HG02610 (cell line): ENCODE results near the gene LSM10.

Source experiments
- ATAC-seq: cut with Tn5 transposase; IDR thresholded peaks from one replicate; pipeline ENCODE4 v1.9.1; 2021; ENCODE audit warnings: mild to moderate bottlenecking, moderate library complexity; ENCODE audit not compliant: unreplicated experiment

LSM10 gene

DNA sequence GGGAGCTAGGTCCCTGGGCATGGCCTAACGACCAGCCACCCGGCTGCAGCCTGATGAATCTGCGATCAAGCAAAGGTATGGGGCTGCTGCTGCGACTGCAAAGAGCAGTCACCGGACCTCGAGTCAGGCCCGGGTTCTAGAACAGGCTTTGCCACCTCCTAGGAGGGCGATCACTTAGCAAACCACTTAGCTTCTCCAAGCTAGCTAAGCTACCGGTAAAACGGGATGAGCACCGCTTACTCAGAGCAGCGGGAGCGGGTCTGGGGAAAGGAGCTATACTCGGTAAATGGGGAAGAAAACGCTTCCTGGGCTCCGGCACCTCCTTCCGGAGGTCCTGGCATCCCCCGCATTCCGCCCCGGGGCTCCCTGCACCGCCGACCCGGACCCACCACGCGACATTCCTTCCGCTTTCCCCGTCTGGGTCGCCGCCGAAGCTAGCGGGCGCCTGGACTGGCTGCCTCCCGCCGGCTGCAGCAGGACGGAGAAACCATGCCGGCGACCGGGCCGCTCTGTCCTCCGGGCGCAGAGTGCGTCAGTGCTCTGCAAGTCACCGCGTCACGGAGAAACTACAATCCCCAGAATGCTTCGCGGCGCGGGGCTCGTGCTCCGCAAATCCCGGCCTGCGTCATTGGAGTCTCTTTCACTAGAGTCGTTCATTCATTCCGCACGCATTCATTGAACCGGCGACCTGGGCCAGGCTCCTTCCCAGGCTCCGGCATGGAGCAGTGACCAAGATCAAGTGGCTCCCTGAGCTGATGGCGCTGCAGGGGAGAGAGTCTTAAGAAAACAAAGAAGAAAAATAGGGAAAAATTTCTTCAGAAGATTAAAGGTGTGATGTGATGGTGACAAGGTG, at the start of gene LSM10:
LSM10 (minus strand) TSS at position 531 of the 853 bp plus-strand sequence. CDS start 3,779 bp downstream, outside the sequence.
- ATAC-seq, result peak; percentile 82

DNA sequence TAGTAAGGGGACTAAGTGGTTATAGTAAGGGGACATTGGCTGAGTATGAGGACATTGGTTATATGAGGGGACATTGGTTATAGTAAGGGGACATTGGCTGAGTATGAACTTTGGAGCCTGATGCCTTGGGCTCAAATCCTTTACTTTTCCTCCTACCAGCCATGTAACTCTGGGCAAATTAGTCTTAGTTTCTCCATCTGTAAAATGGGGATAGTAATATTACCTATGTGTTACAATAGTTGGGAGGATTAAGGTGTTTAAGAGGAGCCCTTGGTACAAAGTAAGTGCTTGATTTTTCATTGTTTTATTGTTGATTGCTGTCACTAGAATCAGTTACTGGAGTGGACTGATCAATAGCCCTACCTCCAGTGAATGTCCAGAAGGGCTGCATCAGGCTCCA, 49.7 kb upstream of the LSM10 start:
- ATAC-seq, result no peak

DNA sequence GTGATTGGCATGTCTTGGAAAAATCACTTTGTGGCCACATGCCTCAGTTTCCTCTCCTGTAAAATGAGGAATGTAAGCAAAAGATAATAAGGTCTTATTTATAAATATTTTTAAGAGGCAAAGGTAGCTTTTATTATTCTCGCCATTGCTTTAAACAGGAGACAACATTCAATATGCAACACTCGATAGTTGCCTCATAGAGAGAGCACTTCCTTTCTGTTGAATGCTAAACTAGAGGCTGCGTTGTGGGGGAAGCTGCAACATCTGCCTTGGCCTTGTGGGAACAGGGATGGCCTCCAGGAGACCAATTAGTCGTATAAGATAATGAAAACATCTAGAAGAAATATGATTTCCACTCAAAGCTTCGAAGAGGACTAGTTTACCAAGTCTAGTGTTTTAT, 49.0 kb upstream of the LSM10 start:
- ATAC-seq, result no peak

DNA sequence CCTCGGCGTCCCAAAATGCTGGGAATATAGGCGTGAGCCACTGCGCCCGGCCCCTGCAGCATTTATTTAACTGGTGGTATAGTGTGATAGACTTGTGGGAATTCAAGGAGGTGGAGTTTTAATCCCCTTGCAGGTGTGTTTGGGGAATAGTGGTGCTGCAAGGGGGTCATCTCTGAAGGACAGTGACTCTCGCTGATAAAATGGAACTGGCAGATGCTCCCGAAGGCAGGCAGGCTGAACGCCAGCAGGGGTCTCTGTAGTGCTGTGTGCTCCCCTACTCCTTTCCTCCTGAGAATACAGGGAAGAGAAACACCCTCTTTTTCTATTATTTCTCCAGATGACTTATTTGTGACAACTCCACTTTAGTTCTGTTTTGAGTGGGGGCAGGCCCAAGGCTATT, 48.6 kb upstream of the LSM10 start:
- ATAC-seq, result no peak

DNA sequence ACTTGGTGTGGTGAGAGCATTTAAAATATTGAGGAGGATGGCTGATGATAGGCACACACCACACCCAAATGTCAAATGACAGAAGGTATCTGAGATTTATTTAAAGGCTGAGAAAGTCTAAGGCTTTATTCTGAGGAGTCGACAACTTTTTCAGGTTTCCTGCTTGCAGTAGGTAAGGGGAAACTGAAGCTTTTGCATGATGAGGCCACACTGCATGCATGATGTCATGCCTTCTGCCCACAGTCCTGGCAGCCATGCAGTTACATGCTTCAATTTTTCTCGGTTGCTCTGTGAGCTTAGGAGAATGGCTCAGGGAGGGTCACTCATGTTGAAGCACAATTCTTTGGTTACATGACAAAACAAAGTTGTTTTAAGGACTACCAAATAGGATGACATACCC, 45.6 kb upstream of the LSM10 start:
- no peak for ATAC-seq

DNA sequence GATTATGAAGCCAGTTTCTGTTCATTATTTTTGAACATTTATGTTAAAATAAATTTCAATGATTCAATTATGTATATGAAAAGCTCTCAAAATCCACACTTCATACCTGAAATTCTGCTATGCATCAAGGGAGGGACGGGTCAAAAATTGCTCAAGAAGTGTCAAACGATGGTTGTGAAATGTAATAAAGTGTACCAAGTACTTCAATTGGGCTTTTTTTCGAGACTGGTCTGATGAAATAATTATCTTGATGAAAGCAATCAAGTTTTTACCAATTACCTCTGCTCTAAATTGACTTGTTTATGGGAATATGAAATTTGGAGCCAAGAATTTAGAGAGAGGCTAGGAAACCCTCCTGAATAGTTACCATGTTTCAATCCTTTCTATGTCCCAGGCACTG, 44.6 kb upstream of the LSM10 start:
- ATAC-seq, result no peak

DNA sequence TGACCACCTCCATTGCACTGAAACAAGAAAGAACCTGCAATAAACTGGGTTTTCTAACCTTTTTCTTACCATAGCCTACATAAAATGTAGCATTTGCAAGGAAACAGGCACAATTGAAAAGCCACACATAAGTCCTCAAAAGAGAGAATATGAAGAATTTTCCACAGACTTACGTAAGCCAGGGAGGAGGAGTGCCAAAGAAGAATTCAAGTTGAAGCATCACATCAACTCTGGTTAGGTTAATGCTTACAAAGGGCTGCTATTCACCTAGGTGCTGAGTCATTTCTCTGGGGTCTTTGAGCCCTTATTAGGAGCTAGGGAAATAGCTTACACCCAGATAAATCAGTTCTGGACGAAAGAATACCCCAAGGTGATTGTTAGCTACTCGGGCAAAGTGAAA, 42.9 kb upstream of the LSM10 start:
- ATAC-seq, result no peak

DNA sequence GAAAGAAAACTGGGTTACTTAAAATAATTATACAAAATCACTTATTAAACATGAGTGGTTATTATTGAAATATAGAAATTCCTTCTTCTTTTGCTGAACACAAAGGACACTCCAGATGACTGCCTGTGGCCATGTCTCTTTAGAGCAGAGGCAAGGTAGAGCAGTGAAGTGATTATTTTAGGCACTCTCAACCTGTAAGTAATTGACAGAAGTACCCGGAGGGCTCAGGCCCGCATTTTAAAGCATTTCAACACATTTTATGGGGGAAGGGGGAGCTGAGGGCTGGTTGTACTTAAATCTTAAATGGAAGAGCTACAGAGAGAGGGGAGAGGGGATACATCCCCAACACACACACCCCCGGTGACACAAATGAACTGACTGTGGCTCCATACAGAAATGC, 42.3 kb upstream of the LSM10 start:
- ATAC-seq, result no peak

DNA sequence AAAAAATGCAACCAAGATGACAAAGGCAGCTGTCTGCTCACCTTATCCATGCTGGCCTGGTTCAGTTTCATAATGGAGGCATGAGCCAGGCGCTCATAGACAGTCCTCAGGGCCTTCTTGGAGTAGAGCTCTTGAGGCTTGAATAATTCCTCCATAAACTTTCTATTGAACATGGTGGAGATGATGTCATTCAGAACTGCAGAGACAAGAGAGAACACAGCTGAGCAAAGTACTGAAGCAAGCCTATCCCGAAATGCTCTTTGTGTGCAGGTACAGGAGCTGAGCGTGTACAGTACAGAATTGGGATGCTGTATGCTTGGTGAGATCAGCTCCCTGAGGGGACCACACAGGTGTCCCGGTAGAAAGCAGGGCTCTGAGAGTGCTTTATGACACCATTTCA, 41.0 kb upstream of the LSM10 start:
- no peak for ATAC-seq

DNA sequence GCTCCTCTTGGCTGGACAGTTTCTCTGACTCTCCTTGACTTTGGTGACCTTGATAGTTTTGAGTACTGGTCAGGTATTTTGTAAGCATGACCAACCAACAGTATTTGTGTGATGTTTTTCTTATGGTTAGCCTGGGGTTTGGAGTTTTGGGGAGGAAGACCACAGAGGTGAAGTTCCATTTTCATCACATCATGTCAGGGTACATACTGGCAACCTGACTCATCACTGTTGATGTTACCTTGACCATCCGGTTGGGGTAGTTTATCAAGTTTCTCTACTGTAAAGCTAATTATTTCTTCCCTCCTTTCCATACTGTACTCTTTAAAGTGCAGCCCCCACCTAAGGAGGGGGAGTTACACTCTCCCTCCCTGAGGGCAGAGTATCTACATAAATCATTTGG, 39.1 kb upstream of the LSM10 start:
- ATAC-seq, result no peak

DNA sequence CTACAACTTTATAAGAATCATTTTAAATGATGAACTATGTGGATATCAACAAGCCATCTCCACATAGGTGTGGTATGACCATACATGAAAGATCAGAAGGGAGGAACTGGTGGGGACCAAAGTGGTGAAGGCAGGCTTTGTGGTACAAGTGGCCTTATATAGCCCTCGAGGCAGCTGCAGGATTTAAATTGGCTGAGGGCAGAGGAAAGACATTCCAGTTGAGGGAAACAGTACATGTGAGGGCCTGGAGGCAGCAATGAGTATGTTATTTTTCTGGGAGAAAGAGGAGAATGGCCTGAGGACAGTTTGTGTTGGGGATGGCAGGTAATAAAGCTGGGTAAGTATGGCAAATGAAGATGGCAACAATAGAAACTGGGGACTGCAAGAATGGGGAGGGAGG, 35.4 kb upstream of the LSM10 start:
- ATAC-seq, result no peak

DNA sequence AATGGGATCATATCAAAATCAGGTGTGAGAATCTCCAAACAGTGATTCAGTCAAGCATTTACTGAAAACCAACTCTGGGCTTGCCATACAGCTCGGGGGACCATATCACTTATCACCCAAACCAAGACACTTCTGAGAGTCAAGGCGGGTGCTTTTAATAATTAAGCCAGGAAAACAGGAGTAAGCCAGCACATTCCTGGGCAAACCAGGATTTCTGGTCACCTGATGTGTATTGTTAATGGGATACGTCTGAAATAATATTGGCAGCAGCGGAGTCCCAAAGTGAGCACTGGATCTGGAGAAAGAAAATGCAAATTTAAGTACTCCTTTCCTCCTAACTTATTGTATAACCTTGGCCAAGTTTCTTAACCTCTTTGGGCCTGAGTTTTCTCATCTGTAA, 34.9 kb upstream of the LSM10 start:
- ATAC-seq, result no peak

DNA sequence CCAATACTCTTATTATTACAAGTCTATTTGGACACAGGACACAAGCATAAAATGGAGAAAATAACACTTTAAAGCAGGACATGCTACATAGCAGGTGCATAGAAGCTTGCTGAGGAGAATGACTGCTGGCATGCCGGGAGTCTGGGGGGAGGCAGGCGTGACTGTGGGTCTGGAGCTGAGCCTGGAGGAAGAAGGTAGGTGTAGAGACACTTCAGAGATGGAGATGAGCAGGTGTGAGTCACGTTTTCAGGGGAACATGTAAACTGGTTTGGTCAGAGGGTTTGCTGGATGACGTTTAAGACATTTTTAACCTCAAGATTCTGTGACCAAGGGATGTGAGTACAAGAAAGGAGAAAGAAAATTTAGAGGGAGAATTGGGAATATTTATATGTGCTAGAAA, 28.1 kb upstream of the LSM10 start:
- ATAC-seq, result no peak

DNA sequence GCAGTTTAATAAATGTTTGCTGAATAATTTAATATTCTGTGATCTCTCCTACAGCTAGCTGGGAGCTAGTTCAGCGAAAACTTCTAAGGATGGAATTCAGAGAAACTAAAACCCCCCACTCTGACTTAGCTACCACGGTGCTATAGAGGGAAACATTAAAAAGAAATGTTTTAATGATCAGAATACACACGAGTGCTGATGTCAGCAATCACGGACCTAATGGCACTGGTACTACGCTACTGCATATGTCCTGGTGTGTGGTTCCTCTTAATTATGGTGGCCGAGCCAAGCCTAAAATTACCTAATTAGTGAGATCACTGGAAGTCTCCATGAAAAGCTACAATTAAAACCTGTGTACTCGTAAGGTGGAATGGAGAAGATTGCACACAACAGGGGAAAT, 23.9 kb upstream of the LSM10 start:
- no peak for ATAC-seq

DNA sequence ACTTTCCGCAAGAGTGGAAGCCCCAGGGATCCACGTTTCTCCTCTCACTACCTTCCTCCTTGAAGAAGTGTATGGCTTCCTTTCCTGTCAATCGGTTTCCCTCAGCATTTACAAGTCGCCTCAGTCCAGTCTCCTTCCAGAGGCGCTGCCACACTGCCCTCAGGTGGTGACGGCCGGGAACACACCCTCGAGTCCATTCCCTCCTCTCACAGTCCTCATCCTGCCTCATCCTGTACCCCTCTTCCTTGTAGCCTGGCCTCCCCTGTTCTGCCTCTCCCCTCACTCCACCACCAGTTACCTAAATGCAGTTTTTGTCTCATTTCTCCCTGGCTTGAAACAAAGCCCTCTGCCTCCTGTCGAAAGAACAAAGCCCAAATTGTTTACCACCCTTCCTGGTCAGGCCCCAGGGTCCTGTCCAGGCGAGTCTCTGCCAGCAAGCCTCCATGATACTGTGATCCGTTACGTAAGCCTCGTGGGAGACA, 23.2 kb upstream of the LSM10 start:
- no peak for ATAC-seq

DNA sequence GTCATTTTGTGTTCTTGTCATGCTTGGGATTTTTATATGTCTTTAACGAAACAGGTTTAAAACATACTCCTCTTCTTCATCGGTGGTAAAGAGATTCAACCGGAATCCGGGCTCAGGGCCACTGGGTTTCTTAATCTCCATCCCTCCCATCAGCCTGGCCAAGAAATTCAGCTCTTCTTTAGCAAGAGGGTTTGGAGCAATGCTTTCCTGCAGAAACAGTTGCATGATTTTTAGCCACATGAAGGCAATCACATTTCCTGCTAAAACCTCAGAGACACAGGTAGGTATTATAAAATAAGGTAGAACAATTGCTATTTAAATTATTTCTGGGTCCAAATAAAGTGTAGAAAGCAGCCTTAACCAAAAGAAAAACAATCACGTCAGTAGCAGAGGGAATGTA, 22.7 kb upstream of the LSM10 start:
- ATAC-seq, result no peak

DNA sequence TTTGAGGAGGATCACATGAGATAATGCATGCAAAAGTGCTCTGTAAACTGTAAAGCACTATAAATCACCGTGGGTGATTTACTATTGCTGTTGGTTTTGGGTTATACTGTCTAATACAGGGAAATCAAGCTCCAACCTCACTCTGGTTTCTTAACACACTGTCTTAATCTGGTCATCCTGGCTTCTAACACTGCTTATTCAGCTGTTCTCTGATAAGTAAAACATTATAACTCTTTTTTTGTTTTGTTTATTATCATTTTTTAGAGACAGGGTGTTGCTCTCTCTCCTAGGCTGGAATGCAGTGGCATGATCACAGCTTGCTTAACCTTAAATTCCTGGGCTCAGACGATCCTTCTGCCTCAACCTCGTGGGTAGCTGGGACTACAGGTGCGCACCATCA, 21.9 kb upstream of the LSM10 start:
- ATAC-seq, result no peak

DNA sequence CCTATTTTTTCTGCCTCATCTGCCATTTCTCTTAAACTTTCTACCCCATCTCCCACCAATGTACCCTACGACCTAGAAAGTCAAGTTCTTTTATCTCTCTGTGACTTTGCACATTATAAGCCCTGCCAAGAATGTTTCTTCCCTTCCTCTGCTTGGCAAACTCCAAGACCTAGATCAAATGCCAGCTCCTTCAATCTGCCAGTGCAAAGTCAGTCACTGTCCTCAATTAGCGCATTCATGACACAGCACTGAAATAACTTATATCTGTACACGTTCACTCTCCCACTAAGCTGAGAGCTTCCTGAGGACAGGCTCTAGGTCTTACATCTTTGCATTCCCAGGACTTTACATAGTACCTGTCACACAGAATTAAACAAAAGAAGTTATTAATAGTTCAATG, 21.4 kb upstream of the LSM10 start:
- ATAC-seq, result no peak

DNA sequence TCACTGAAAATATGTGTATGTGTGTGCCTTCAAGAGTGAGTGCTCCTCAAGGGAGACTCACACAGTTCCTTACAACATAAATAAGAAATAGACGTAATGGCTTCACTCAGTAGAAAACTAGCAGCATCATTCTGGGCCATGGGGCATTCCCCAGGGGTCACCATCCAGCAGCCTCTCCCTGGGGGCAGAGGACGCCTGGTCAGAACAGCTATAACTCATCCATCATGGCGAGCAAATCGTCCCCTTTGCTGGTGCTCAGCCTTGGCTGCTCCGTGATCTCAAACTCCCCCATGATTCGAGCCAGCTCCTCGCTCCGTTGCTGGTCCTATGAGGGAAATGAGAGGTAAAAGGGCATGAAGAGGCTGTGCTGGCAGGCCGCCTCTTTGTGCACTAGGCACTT, 20.2 kb upstream of the LSM10 start:
- ATAC-seq, result no peak

DNA sequence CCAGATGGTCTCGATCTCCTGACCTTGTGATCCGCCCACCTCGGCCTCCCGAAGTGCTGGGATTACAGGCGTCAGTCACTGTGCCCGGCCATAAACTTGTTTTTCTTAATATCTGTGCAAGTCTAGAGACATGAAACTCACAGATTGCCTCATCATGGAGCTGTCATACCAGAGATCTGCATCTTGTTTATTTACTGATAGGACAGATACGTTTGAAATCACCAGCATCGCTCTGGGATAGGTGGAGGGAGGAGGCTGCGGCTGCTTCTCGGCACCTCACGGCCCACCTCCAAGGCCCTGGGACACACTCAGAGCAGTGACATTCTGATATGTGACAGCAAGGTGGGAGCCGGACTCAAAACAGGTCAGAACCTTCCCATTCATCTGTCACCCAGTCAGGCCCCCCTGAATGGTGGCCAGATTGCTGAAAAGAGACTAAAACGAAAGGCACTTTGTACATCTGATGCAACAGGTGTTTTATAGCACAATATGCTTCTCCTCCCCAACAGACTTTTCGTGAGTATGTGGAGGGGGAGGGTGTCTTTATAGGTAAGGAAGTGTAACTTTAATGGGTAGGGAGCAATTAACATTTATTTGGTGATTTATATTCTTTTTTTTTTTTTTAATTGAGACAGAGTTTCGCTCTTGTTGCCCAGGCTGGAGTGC, 18.1 kb upstream of the LSM10 start:
- no peak for ATAC-seq

DNA sequence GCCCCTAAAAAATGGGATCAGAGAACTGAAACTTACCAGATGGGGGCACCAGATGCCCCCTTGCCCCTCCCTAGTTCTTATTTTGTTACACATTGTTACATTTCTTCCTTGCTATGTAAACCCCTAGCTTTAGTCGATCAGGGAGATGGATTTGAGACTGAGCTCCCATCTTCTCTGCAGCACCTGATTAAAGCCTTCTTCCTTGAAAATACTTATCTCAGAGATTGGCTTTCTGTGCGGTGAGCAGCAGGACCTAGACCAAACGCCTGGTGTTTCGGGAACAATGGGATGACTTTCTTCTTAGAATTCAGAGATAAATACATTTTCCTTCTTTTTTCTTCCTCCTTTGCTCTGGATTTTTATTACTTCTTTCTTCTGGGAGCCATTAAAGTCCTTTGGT, 16.7 kb upstream of the LSM10 start:
- ATAC-seq, result no peak
